Measurements from ENCODE around the gene SYT14.

GRCh38 chr1:210031473-210031872 lies 93.5 kb downstream of the SYT14 start:
- TF ChIP-seq CTCF (IDR thresholded peaks at IDR 0.05) (no peak), POLR2A (IDR thresholded peaks at IDR 0.05) (no peak)
